Lung (tissue), 12 donors: ENCODE results near the gene ROR1. TPM values are rescaled to one million over a fixed set of nuclear protein-coding genes. Genes with fewer than 3 reads are reported as not detected.

Experiments used
- ATAC-seq: fragments of 200-7000 bp; cut with Tn5 transposase; one replicate; pipeline ENCODE4 v1.9.1; 2020; ENCODE audit warnings: moderate number of reproducible peaks; ENCODE audit not compliant: insufficient read depth, low FRiP score
- DNase-seq, 3 donors: peaks; one replicate each; pipeline ENCODE4 v3.0.0-alpha.2; 2013 to 2017
- H3K27ac ChIP-seq, 2 donors: one replicate each; pipeline ENCODE4 v1.5.1; 2013; ENCODE audit warnings: mild to moderate bottlenecking in 2 of 2, moderate library complexity in 2 of 2, control low read depth in 1 of 2, inconsistent platforms in 1 of 2, low read depth in 1 of 2, low read length in 1 of 2
- H3K27me3 ChIP-seq, 3 donors: one replicate each; pipeline ENCODE4 v1.5.1; 2013; ENCODE audit warnings: low read length in 2 of 3; ENCODE audit not compliant: control insufficient read depth in 3 of 3, insufficient read depth in 3 of 3
- H3K36me3 ChIP-seq, 4 donors: one replicate each; pipeline ENCODE4 v1.5.1; 2013; ENCODE audit warnings: low read length in 4 of 4, mild to moderate bottlenecking in 1 of 4, moderate library complexity in 1 of 4; ENCODE audit not compliant: control insufficient read depth in 4 of 4, insufficient read depth in 4 of 4
- H3K4me1 ChIP-seq, 5 donors: one replicate each; pipeline ENCODE4 v1.5.1; 2013; ENCODE audit warnings: low read length in 5 of 5, mild to moderate bottlenecking in 2 of 5, moderate library complexity in 1 of 5; ENCODE audit not compliant: control insufficient read depth in 5 of 5, insufficient read depth in 5 of 5
- H3K4me3 ChIP-seq: one replicate; pipeline ENCODE4 v1.5.1; 2013; ENCODE audit warnings: mild to moderate bottlenecking, control low read depth, moderate library complexity
- H3K9ac ChIP-seq, 2 donors: one replicate each; pipeline ENCODE4 v1.5.1; 2013; ENCODE audit warnings: low read length in 2 of 2, control low read depth in 1 of 2; ENCODE audit not compliant: insufficient read depth in 1 of 2
- H3K9me3 ChIP-seq, 4 donors: one replicate each; pipeline ENCODE4 v1.5.1; 2013; ENCODE audit warnings: low read length in 3 of 4, mild to moderate bottlenecking in 1 of 4, moderate library complexity in 1 of 4; ENCODE audit not compliant: control insufficient read depth in 4 of 4, insufficient read depth in 3 of 4
- WGBS, 2 donors: extraction: QIAGEN DNeasy Blood & Tissue Kit; methylation state at CpG; one replicate each; pipeline ENCODE4 v1.1.7; 2013; 5-methylcytosine and 5-hydroxymethylcytosine counted together
- polyA plus RNA-seq, 2 donors: library from polyadenylated mRNA; stranded (reverse); fragments of 200-250 nt; gene quantifications; one replicate each; pipeline ENCODE4 v1.2.1, GENCODE V29; 2013
- total RNA-seq, 2 donors: library from RNA; depleted of rRNA in 1 of 2; stranded (reverse); fragments of >200 nt in 1 of 2; gene quantifications; one replicate each; pipeline ENCODE4 v1.2.1, GENCODE V29; 2014 to 2021
- TF ChIP-seq, protein P1 (sequence below): IDR thresholded peaks from 2 replicates; pipeline ENCODE4 v1.5.1; 2012; ENCODE audit warnings: mild to moderate bottlenecking; ENCODE audit errors: control extremely low read depth, extremely low read depth
- donor health status: control.
- donor health status: control.
- donor health status: Bipolar disorder and iron deficiency.
- donor health status: healthy.
- donor health status: DM: yes; HTN: yes; CAD: no.

The ROR1 gene
- total and polyA plus RNA-seq, 4 donors: 2.9 to 47.0 (median 14.0) TPM

DNA sequence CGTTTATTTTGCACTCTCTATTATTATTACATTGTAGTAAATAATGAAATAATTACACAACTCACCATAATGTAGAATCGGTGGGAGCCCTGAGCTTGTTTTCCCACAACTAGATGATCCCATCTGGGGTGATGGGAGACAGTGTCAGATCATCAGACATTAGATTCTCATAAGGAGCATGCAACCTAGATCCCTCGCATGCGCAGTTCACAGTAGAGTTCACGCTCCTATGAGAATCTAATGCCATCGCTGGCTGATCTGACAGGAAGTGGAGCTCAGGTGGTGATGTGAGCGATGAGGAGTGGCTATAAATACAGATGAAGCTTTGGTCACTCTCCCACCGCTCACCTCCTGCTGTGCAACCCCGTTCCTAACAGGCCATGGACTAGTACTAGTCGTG is 112.1 kb downstream of the ROR1 start:
- Histone ChIP-seq H3K36me3 (no peaks in the 10 kb centered on the region), H3K9ac (no peak overlapping the region), H3K27me3 (no peaks in the 10 kb centered on the region), H3K9me3 (no peaks in the 10 kb centered on the region), H3K4me1 (peaks cover 2 to 34% (median 8%) of the 10 kb centered on the region in 5 donors), H3K27ac (no peak overlapping the region), H3K4me3 (no peak overlapping the region)
- TF ChIP-seq, protein P1, sequence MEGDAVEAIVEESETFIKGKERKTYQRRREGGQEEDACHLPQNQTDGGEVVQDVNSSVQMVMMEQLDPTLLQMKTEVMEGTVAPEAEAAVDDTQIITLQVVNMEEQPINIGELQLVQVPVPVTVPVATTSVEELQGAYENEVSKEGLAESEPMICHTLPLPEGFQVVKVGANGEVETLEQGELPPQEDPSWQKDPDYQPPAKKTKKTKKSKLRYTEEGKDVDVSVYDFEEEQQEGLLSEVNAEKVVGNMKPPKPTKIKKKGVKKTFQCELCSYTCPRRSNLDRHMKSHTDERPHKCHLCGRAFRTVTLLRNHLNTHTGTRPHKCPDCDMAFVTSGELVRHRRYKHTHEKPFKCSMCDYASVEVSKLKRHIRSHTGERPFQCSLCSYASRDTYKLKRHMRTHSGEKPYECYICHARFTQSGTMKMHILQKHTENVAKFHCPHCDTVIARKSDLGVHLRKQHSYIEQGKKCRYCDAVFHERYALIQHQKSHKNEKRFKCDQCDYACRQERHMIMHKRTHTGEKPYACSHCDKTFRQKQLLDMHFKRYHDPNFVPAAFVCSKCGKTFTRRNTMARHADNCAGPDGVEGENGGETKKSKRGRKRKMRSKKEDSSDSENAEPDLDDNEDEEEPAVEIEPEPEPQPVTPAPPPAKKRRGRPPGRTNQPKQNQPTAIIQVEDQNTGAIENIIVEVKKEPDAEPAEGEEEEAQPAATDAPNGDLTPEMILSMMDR: no peak
- no peak for ATAC-seq
- DNase-seq: no peak
- 93 to 95% methylated on average over 10 of the region's 10 CpGs for WGBS, 2 donors

DNA sequence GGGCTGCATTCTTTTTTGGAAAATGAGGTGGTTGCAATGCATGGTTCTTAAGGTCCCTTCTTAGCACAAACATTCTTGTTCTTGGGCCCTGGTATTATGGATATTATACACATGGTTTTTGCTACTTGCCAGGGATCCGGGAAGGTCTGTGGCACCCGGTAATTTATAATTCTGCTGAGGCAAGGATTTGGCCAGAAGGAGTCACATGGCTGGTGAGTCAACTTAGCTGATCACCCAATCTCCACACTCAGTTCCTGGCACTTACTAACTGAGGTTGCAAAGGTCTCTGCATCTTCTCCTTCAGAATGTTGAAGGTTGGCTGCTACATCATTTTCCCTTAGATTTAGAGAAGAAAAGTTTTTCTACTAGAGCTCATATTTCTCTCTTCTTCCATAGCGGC is 112.5 kb downstream of the ROR1 start:
- no peak overlapping the region for H3K4me3 ChIP-seq
- H3K9me3 ChIP-seq: no peaks in the 10 kb centered on the region
- no peak overlapping the region for H3K9ac ChIP-seq
- 89 to 94% methylated on average over 3 of the region's 3 CpGs for WGBS, 2 donors
- ATAC-seq: no peak
- H3K27me3 ChIP-seq: no peaks in the 10 kb centered on the region
- H3K4me1 ChIP-seq: peaks cover 2 to 29% (median 8%) of the 10 kb centered on the region in 5 donors
- no peak overlapping the region for H3K27ac ChIP-seq
- TF ChIP-seq, protein P1: no peak
- peaks cover 0 to 2% (median 0%) of the 10 kb centered on the region in 4 donors for H3K36me3 ChIP-seq
- no peak for DNase-seq

DNA sequence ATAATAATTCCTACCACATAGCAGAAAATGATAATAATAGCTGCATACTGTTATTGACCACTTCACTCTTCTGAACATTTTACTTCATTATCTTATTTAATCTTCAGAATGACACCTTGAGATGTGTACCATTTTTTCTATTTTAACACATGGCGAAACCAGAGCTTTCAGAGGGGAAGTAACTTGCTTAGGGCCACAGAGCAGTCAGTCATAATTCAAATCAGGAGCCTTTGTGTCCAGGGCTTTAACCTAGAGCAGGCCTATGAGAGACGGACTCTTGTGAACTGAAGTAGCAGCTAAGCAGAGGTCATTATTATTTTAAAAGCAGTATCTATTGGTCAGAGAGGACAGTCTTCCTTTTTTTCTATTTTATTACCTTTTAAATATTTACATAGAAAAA is 114.0 kb downstream of the ROR1 start:
- TF ChIP-seq, protein P1: no peak
- Histone ChIP-seq H3K27ac (no peak overlapping the region), H3K4me1 (peaks cover 2 to 19% (median 9%) of the 10 kb centered on the region in 5 donors), H3K9ac (no peak overlapping the region), H3K9me3 (no peaks in the 10 kb centered on the region), H3K27me3 (no peaks in the 10 kb centered on the region), H3K36me3 (peaks cover 0 to 3% (median 0%) of the 10 kb centered on the region in 4 donors), H3K4me3 (no peak overlapping the region)
- DNase-seq (no peak), ATAC-seq (no peak)
- WGBS, 2 donors: 88 to 96% methylated on average over 2 of the region's 2 CpGs

DNA sequence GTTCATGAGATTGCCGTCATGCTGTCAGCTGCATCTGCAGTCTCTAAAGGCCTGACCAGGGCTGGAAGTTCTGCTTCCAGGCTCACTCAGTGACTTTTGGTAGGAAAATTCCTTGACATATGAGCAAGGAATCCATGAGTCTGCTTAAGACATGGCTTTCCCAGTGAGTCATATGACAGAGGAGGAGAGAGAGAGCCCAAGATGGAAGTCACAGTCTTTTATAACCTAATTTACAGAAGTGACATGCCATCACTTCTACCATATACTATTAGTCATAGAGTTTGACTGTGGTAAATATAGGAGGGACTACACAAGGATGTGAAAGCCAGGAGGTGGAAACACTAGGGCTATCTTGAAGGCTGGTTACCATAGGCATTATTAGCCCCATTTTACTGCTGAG is 115.2 kb downstream of the ROR1 start:
- TF ChIP-seq, protein P1: no peak
- Histone ChIP-seq H3K36me3 (peaks cover 0 to 3% (median 0%) of the 10 kb centered on the region in 4 donors), H3K27me3 (no peaks in the 10 kb centered on the region), H3K9me3 (no peaks in the 10 kb centered on the region), H3K27ac (no peak overlapping the region), H3K4me1 (peaks cover 0 to 27% (median 12%) of the 10 kb centered on the region in 5 donors), H3K4me3 (no peak overlapping the region), H3K9ac (no peak overlapping the region)
- 93 to 100% methylated on average over 1 of the region's 1 CpG for WGBS, 2 donors
- DNase-seq (no peak), ATAC-seq (no peak)
